ENCODE results near the gene ZNF787.

- TF ChIP-seq POLR2AphosphoS5 (IDR thresholded peaks at IDR 0.05; ENCODE audit: low read depth), result no peak
- TF ChIP-seq CTCF (IDR thresholded peaks at IDR 0.05; ENCODE audit: insufficient read depth, low read length), result no peak
- no peak for TF ChIP-seq REST (IDR thresholded peaks at IDR 0.05; ENCODE audit: insufficient replicate concordance, low read depth)
- no peak for TF ChIP-seq GABPA (IDR thresholded peaks at IDR 0.05; ENCODE audit: low read depth)
- TF ChIP-seq SPI1 (IDR thresholded peaks at IDR 0.05; ENCODE audit: borderline replicate concordance, low read depth), result no peak
Measured at GRCh38 chr19:56133858-56134653, 13.0 kb upstream of the ZNF787 start.
